Heart left ventricle (tissue), 16 donors: ENCODE measurements around the gene MOCS3. TPM values are rescaled to one million over a fixed set of nuclear protein-coding genes. Genes with fewer than 3 reads are reported as not detected.
A peak's percentile ranks its signal among the peaks of the same experiment; 100 is the strongest.

Source experiments
- ATAC-seq, 4 donors: fragments of 200-7000 bp; cut with Tn5 transposase; one replicate each; pipeline ENCODE4 v1.9.1; 2020 to 2022; ENCODE audit warnings: moderate library complexity in 4 of 4, mild to moderate bottlenecking in 3 of 4, moderate number of reproducible peaks in 1 of 4
- DNase-seq, 5 donors: peaks; one replicate each; pipeline ENCODE4 v3.0.0-alpha.2; 2020
- H3K27ac ChIP-seq, 12 donors: fragments of 200-600 bp; sonication (generic) in 4 of 12; one replicate each; pipeline versions ENCODE4 v1.5.0 to v1.8.0; 2016 to 2022; ENCODE audit warnings: mild to moderate bottlenecking in 2 of 12
- H3K27me3 ChIP-seq, 9 donors: fragments of 200-600 bp; sonication (generic) in 2 of 9; one replicate each; pipeline versions ENCODE4 v1.5.1 to v1.8.0; 2016 to 2022; ENCODE audit warnings: mild to moderate bottlenecking in 3 of 9
- H3K36me3 ChIP-seq, 9 donors: fragments of 200-600 bp; sonication (generic) in 2 of 9; one replicate each; pipeline versions ENCODE4 v1.5.0 to v1.8.0; 2018 to 2022; ENCODE audit warnings: mild to moderate bottlenecking in 2 of 9
- H3K4me1 ChIP-seq, 12 donors: fragments of 200-600 bp; sonication (generic) in 4 of 12; one replicate each; pipeline versions ENCODE4 v1.5.0 to v1.8.0; 2016 to 2022; ENCODE audit warnings: mild to moderate bottlenecking in 3 of 12
- H3K4me3 ChIP-seq, 12 donors: fragments of 200-600 bp; sonication (generic) in 4 of 12; one replicate each; pipeline versions ENCODE4 v1.5.0 to v1.8.0; 2017 to 2022; ENCODE audit warnings: mild to moderate bottlenecking in 9 of 12, moderate library complexity in 4 of 12
- H3K9me3 ChIP-seq, 12 donors: fragments of 200-600 bp; sonication (generic) in 4 of 12; one replicate each; pipeline versions ENCODE4 v1.5.0 to v1.8.0; 2016 to 2022; ENCODE audit warnings: mild to moderate bottlenecking in 1 of 12
- CTCF ChIP-seq, 12 donors: fragments of 200-600 bp; sonication (generic) in 4 of 12; IDR thresholded peaks; one replicate each; pipeline versions ENCODE4 v1.5.0 to v1.8.0; 2018 to 2022; ENCODE audit warnings: antibody characterized with exemption in 12 of 12, mild to moderate bottlenecking in 5 of 12
- POLR2A ChIP-seq, 2 donors: fragments of 450-650 bp; IDR thresholded peaks; one replicate each; pipeline ENCODE4 v1.6.1; 2017; ENCODE audit warnings: antibody characterized with exemption in 2 of 2, mild to moderate bottlenecking in 2 of 2, moderate library complexity in 2 of 2
- WGBS, 4 donors: extraction: QIAGEN DNeasy Blood & Tissue Kit in 2 of 4; methylation state at CpG; one replicate each; pipeline versions ENCODE4 v1.1.5 to v1.1.7; 2013 to 2018; 5-methylcytosine and 5-hydroxymethylcytosine counted together
- intact Hi-C, 10 donors: fragments of 100-400 bp; cut with DNase I; formaldehyde crosslinking; loops; one replicate each; pipeline versions ENCODE4 v1.11.1 to v1.14.2; 2022
- polyA plus RNA-seq, 2 donors: library from polyadenylated mRNA; stranded (reverse); fragments of 200-250 nt; gene quantifications; one replicate each; pipeline ENCODE4 v1.2.3, GENCODE V29; 2013
- total RNA-seq, 9 donors: library from RNA; depleted of rRNA in 2 of 9; stranded (reverse); fragments of >200 nt in 2 of 9; fragmentation: NEBNext Ultra II Directional in 3 of 9; extraction: Animal tissue kit (Norgen Biotek cat#: 25700) in 3 of 9; gene quantifications; one replicate each; pipeline versions ENCODE4 v1.1.0 to v1.2.4, GENCODE V29; 2016 to 2023
- donor health status: ischemic (EF 13 %, LVEDD 7.1; RV severe dilation, severe dysfunction).
- donor health status: healthy with polysubstance abuse.
- donor health status: DM: no; HTN: yes; CAD: no.
- donor health status: DM: no; HTN: no; CAD: no.
- donor health status: ischemic (EF 25% LVEDD 6.9; RV normal size, moderate dysfunction).
- donor health status: ischemic (EF 25% LVEDD 5.7; RV mildly dilated, moderate dysfunction).
- donor health status: healthy.
- donor health status: DM: yes; HTN: yes; CAD: no.
- donor health status: ischemic (EF 35%, LVEDD 5.7; RV mildly dilated, moderate dysfunction).
- donor health status: nonischemic (EF 11% LVEDD 7.7; RV severe dilation, severe dysfunction).
- donor health status: DM: yes; HTN: yes; CAD: no.
- donor health status: PGD.
- donor health status: ischemic (EF 29% LVEDD 5.4; RV normal size, mild dysfunction).
- donor health status: nonischemic (EF 23%, LVEDD 6.1; RV moderate dilation, normal function).

The MOCS3 gene
- total and polyA plus RNA-seq, 11 donors = 1.2 to 3.9 (median 2.8) TPM

GRCh38 chr20:50916934-50917333 is 41.7 kb upstream of the MOCS3 start:
- Histone ChIP-seq H3K27ac (peak overlapping the region in 3 of 12 donors; percentile 7 to 44 (median 12)), H3K4me1 (peaks cover 13 to 90% (median 67%) of the 10 kb centered on the region in 12 donors), H3K36me3 (peaks cover 0 to 9% (median 0%) of the 10 kb centered on the region in 9 donors), H3K27me3 (no peaks in the 10 kb centered on the region), H3K4me3 (no peak overlapping the region), H3K9me3 (no peaks in the 10 kb centered on the region)
- DNase-seq (no peak), ATAC-seq (no peak)
- TF ChIP-seq CTCF (IDR thresholded peaks at IDR 0.05) (no peak), POLR2A (IDR thresholded peaks at IDR 0.05) (no peak)
- intact Hi-C loops = no loop called here
- 67 to 78% (median 70%) methylated on average over 3 of the region's 3 CpGs for WGBS, 4 donors

- no peaks in the 10 kb centered on the region for H3K27me3 ChIP-seq
- intact Hi-C loops = no loop called here
- H3K36me3 ChIP-seq = peaks cover 0 to 12% (median 0%) of the 10 kb centered on the region in 9 donors
- H3K4me3 ChIP-seq = no peak overlapping the region
- H3K4me1 ChIP-seq = peaks cover 13 to 90% (median 77%) of the 10 kb centered on the region in 12 donors
- no peak overlapping the region for H3K27ac ChIP-seq
- ATAC-seq (no peak), DNase-seq (no peak)
- no peaks in the 10 kb centered on the region for H3K9me3 ChIP-seq
- WGBS, 4 donors = 42 to 51% (median 50%) methylated on average over 3 of the region's 3 CpGs
- TF ChIP-seq POLR2A (IDR thresholded peaks at IDR 0.05) (no peak), CTCF (IDR thresholded peaks at IDR 0.05) (no peak)
These were observed 40.2 kb upstream of the MOCS3 start for GRCh38 chr20:50918403-50918802.

- Histone ChIP-seq H3K4me1 (peaks cover 13 to 88% (median 71%) of the 10 kb centered on the region in 12 donors), H3K27me3 (no peaks in the 10 kb centered on the region), H3K27ac (no peak overlapping the region), H3K4me3 (no peak overlapping the region), H3K36me3 (peaks cover 0 to 15% (median 0%) of the 10 kb centered on the region in 9 donors), H3K9me3 (no peaks in the 10 kb centered on the region)
- 76 to 83% (median 79%) methylated on average over 6 of the region's 6 CpGs for WGBS, 4 donors
- no peak for TF ChIP-seq CTCF (IDR thresholded peaks at IDR 0.05)
- no peak for TF ChIP-seq POLR2A (IDR thresholded peaks at IDR 0.05)
- intact Hi-C loops = no loop called here
- no peak for ATAC-seq
- DNase-seq = peak in 1 of 5 donors; percentile 44
These were observed 39.1 kb upstream of the MOCS3 start for GRCh38 chr20:50919567-50919966.

GRCh38 chr20:50920997-50921396 is 37.6 kb upstream of the MOCS3 start:
- DNase-seq (no peak), ATAC-seq (no peak)
- TF ChIP-seq POLR2A (IDR thresholded peaks at IDR 0.05) (no peak), CTCF (IDR thresholded peaks at IDR 0.05) (no peak)
- intact Hi-C loops = loop anchor here in 2 of 10 donors (10.0 kb wide), 2 partner anchors 126 to 296 kb away; partner anchors contain the start of gene BCAS4 (in 1 of the 2)
- H3K36me3 ChIP-seq = peaks cover 0 to 27% (median 0%) of the 10 kb centered on the region in 9 donors
- H3K27me3 ChIP-seq = no peaks in the 10 kb centered on the region
- H3K4me3 ChIP-seq = no peak overlapping the region
- H3K4me1 ChIP-seq = peaks cover 9 to 88% (median 67%) of the 10 kb centered on the region in 12 donors
- no peaks in the 10 kb centered on the region for H3K9me3 ChIP-seq
- H3K27ac ChIP-seq = no peak overlapping the region
